ENCODE measurements around the gene HELZ. TPM values are rescaled to one million over a fixed set of nuclear protein-coding genes. Genes with fewer than 3 reads are reported as not detected.

HELZ gene
- total and polyA plus RNA-seq, 2 of the 8 experiments (the other 6 are each of a cell fraction or from before 2014, with no cell fraction given): 10.0 to 48.7 TPM

DNA sequence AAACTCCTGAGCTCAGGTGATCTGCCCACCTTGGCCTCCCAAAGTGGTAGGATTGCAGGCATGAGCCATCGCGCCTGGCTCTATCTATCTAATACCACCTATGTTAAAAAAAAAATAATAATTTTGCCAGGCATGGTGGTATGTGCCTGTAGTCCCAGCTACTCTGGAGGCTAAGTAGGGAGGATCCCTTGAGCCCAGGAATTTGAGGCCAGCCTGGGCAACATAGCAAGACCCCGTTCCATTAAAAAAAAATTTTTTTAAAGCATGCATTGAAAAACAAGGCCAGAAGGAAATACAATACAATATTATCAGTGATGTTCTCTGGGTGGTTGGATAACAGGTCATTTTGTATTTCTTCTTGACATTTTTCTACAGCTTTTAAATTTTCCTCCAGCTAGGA is 45.2 kb upstream of the HELZ start (continued):
- no peak for TF ChIP-seq RXRA (IDR thresholded peaks at IDR 0.05; ENCODE audit: insufficient read depth, low read depth, low read length)
- TF ChIP-seq CHD2 (IDR thresholded peaks at IDR 0.05; ENCODE audit: low read length): no peak
- TF ChIP-seq ZNF274 (IDR thresholded peaks at IDR 0.05; ENCODE audit: borderline replicate concordance, extremely low read depth, low read length): no peak
- no peak for TF ChIP-seq POU5F1 (IDR thresholded peaks at IDR 0.05; ENCODE audit: low read depth, low read length)
- no peak for TF ChIP-seq E2F6 (IDR thresholded peaks at IDR 0.05)
